ENCODE data around the gene NRG2.

DNA sequence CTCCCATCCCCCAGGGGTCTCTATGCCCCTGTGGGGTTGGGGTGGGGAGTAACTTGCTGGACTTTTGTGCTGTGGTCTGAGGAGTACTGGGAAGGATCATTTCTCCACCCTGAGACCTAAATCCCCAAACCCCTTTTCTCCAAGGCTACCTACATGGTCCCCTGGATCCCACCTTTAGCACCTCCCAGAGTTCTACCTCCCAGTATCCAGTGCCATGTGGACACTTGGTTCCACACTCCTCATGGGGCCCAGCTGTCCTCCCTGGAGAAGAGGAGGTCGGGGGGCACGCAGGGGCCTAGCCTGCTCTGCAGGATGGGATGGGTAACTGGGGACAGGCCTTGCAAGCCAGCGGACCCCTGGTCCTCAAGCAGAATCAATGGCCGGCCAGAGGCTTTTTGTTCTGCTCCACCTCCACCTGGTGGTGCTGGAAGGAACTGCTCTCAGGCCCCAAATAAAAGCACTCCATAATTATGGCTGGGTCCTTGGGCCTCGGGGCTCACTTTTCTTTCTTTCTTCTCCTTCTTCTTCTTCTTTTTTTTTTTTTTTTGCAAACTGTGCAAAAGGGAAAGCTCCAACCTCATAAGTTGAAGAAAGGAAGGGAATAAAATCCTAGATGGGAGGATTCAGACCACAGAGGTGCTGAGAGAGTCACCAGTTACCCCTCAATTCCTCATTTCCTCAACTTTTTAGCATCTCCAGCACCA, 179.1 kb downstream of the NRG2 start:
- TF ChIP-seq POLR2A (IDR thresholded peaks at IDR 0.05): no peak
- TF ChIP-seq, protein P1, sequence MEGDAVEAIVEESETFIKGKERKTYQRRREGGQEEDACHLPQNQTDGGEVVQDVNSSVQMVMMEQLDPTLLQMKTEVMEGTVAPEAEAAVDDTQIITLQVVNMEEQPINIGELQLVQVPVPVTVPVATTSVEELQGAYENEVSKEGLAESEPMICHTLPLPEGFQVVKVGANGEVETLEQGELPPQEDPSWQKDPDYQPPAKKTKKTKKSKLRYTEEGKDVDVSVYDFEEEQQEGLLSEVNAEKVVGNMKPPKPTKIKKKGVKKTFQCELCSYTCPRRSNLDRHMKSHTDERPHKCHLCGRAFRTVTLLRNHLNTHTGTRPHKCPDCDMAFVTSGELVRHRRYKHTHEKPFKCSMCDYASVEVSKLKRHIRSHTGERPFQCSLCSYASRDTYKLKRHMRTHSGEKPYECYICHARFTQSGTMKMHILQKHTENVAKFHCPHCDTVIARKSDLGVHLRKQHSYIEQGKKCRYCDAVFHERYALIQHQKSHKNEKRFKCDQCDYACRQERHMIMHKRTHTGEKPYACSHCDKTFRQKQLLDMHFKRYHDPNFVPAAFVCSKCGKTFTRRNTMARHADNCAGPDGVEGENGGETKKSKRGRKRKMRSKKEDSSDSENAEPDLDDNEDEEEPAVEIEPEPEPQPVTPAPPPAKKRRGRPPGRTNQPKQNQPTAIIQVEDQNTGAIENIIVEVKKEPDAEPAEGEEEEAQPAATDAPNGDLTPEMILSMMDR (IDR thresholded peaks at IDR 0.05): peak; percentile 76 to 87 (median 84)

All from uterus (tissue), 2 donors.